Activated T-cell treated with anti-CD3 and anti-CD28 coated beads, Interleukin-2, amount 50 U/mL, for 48 hours (primary cell): ENCODE measurements around the gene PTPRG.

Source experiments
- DNase-seq, 2 experiments: peaks; one replicate each; pipeline ENCODE4 v3.0.0-alpha.2; 2020

The PTPRG gene

DNA sequence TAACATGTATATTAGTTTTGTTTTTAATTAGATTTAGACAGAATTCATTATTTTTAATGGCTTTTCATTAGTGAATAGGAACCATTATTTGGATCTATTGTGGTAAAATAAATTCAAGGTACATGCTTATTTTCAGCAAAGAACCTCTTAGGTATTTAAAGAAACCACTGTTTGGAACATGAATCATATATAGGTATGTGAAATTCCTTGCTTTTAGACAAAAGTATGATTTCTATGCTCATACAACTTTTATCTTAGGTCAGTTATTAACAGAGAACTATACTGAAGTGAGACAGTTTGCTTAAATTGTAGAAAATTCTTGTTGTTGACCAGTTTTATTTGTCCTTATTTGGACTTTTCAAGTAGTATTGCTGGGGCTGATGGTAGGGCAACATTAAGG, 422.1 kb downstream of the PTPRG start:
- DNase-seq, result no peak

DNA sequence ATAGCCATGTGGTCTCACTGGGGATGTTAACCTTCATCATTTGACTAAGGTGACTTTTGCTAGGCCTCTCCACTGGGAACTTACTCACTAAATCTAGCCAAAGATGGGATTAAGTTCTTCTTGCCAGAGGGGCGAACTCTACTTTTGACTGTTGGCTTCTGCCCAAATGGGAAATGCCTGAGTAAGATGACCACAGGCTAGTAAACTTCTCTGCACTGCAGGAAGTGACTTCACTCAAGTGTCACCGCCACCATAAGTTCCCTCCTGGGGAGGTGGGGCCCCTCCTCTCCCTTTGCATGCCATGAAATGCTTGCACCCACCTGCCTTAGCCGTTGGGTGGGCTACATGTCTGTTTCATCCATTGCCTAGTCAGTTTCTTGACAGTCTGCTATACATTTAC, 423.6 kb downstream of the PTPRG start:
- DNase-seq, result no peak

DNA sequence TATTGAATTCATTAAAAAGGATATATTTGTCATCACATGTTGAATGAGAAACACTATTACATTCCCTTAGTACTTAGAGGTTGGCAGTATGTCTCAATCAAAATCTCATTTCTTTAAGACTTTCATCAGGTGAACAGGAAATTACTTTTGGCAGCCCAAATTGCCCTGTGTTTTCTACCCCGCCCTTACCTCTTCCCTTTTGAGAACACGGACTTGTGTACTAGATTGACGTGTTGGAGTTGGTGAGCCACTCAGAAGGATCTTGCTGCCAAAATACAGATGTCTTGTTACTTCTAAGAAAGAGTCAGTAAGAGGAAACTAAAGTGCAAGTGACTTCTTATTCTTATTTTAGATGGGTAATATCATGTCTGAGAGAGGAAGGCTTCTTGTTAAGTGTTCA, 425.1 kb downstream of the PTPRG start:
- no peak for DNase-seq

DNA sequence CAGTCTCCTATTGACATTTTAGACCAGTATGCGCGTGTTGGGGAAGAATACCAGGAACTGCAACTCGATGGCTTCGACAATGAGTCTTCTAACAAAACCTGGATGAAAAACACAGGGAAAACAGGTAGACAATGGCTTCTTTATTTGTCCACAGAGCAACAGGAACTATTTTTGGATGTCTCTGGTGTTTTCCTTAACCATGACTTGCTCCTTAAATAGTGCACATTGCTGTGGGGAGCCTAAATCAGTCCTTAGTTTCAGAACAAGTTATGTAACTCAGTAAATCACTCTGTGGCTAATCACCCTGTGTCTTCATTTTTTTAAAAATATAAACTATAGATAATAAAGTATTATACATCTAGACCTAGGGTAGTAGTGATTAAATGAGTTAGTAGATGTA, 428.3 kb downstream of the PTPRG start:
- no peak for DNase-seq

DNA sequence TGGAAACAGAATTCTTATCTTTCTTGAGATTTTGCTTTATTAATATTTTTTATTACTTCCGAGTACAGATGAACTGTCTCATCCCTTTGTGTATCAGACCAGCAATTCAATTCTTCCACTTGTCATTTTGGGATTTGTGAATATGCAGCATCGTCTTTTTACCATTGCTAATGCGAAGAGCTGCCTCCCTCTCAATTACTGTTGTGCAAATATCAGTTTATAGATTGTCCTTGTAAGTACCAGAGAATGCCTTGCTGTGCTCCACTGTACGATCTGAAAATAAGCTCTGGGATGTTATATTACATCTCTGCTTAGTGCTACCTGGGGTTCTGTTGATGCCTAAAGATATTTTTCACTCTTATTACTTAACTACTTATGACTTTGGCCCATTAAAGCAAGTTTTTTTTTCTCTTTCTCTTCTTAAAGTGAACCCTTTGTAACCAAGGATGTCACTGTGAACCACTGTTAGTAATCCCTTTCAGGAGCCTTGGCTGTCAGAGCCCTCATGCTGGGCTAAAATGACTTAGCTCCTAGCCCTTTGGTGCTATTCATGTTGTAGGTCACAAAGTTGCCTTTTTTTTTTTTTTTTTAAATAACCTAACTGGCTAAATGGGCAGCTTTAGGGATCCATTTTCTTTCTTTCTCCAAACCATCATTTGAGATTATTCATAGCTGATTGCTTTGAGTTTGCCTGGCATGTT, 429.1 kb downstream of the PTPRG start:
- no peak for DNase-seq

DNA sequence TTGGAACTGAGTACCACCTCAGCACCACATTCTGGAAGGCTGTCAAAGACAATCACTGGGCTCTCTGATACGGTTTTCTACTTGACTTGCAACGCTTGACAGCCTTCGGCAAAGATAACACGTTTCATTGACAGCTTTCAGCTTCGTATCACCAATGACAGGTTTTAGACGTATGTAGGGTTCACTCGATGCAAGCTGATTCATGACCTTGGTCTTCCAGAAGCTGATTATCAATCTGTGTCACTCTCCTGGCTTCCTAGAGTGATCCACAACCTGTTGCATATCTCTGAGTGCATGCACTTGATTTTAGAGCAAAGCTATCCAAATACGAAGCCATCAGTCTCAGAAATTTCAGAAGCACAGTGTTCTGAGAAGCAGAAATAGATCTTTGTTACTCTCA, 430.3 kb downstream of the PTPRG start:
- DNase-seq, result no peak

DNA sequence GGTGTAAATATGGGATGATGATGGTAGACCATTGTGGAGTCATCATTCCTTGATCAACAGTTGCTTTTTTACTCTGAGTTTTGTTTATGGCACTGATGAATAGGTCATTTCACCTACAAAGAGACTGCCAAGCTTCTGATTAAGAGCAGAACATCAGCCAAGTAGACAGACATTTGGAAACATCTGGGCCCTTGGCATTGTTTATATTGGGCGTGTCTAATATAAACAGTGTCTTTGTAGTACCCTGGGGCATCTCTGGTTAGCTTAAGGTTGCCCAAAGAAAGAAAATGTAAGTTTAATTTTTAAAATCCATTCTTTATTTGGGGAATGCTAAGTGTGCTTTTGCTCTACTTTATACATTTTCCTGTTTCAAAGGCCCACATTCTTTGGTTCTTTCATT, 435.0 kb downstream of the PTPRG start:
- no peak for DNase-seq

DNA sequence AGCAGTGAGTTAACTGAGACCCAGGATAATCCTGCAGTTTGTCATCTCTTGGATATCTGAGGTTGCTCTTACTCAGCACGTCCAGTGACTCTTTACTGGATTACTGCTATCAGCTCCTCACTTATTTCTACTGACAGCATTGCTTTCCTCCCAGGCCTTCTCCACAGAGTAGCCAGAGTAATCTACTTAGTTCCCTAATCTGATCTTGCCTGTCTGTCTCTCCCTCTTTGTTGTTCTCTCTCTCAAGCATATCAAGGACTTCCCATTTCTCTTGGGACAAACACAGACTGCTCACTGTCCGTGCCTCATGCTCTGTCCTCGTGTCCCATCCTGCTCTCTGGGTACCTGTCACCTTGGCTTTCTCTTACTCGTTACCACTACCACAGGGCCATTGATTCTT, 435.7 kb downstream of the PTPRG start:
- DNase-seq, result no peak

DNA sequence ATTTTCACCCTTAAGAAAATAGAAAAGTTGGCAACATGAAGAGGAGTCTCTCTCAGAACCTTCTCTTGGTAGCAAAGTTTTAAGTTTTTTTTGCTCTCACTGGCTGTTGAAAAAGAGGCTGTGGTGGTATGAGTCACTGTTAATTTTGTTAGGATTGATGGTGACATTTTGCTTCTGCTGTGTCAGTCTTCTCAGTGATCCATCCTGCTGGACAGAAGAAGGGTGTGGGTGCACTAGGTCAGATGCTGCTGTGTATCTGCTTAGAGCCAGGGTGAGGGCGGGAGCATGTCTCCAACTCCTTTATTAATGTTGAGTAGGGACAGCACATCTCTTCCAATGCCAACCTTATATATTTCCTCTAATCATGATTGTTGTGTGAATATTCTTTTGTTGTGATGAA, 442.5 kb downstream of the PTPRG start:
- no peak for DNase-seq

DNA sequence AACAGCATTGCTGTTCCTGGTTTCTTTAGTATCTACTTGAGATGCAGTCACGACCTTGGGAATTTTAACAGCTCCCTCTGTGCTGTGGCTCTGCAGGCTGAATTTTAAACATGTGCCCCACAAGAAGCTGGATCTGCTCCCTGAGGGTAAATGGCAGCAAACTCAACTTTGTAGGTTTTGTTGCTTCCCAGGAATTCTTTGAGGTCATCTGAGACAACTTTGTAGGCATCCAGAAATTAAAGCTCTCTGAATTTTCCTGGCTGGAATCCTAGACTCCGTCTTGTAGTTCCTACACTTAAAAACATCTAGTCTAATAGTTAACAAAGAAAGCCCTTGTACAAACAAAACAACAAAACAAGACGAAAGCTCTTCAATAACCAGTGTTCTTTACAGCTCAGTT, 445.7 kb downstream of the PTPRG start:
- no peak for DNase-seq

DNA sequence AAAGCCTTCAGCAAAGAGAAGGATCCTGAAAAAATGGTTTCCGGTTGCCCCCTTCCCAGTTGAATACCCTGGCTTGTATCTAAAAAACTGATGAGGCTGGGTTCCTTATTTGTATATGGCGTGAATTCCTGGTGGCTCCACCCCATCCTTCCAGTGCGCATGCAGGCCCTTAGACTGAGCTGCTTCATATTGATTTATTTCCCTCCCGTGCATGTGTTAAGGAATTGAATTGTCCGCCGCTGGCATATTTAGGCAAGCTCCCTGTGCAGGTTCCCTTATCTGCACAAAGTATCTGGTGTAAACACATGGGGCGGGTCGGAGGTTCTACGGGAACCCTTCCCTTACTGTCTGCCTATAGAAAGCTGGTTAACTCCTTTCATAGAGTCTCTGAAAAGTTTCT, 449.6 kb downstream of the PTPRG start:
- DNase-seq, result no peak

DNA sequence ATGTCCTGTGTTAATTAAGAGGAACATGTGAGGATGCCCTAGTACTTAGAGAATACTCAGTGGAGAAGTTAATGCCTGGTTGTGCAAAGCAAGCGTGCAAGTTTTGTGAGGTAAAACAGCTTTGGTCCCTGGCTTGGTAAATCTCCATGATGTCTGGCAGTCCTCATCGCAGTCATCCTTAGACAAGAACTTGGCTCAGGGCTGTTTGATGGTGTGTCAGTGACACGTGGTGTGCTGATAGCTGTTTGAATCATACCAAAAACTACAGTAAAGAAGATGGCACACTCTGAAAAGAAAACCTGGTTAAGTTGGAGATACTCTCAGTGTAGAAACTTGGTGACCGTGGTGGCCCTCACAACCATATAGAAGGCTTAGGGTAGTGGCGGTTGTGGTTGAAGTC, 450.3 kb downstream of the PTPRG start:
- DNase-seq, result no peak

DNA sequence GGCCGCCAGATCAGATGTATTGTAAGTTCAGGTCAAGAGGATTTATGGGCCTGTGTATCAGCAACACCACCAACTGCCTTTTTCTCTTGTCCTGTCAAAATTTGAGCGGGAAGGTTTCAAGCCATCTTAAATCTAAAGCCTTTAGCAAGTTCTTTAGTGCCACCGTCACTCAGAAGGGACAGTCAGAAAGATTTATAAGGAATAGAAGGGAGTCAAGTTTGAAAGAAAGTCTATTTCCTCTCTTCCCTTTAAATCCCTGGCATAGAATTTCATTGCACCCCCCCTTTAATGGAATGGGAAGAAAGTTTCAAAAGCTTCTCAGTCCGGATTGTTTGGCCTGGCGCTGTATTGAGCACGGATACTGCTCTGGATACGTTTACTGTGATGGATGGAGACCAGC, 452.6 kb downstream of the PTPRG start:
- DNase-seq, result no peak

DNA sequence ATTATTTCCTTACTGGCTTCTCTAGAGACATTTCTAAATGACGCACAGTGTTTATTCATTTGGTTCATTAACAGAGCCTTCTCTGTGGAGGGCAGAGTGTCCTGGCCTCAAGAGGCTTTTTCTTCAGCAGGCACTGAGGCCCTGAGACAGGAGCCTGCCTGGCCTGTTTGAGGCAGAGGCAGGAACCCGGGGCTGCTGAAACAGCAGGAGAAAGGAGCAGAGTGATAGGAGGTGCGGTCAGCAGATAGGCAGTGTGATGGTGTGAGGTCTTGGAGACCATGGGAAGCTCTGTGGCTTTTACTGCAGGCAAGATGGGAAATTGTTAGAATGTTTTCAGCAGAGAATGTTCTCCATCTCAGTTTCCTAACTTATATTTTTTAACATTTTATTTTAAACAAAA, 453.7 kb downstream of the PTPRG start:
- DNase-seq, result no peak

DNA sequence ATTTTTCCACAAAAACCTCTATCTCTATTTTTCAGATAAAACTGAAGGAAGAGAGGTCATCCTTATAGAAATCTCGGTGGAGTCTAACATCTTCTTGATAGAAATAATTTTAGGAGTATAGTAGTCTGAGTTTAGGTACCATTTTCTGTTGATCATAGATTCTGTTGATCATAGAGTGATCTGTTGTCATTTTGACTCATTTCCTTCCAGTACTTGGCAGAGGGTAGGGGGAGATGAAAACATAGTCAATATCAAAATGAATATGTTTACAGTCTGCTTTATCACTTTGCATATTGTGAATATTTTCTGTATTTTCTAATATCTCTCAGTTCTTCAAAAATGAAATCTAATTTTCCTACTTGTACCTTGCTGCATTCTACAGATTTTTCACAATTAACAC, 458.5 kb downstream of the PTPRG start:
- DNase-seq, result no peak

DNA sequence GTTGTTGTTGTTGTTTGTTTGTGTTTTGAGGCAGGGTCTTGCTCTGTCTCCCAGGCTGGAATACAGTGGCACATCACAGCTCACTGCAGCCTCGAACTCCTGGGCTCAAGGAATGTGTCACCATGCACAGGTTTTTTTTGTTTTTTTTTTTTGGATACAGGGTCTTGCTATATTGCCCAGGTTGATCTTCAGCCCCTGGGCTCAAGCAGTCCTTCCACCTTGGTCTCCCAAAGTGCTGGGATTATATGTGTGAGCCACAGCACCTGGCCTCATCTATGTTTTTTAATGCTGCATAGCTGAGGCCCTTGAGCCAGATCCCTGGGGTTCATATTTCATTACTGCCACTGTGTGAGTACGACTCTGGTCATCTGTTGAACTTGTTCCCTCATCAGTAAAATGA, 459.3 kb downstream of the PTPRG start:
- no peak for DNase-seq

DNA sequence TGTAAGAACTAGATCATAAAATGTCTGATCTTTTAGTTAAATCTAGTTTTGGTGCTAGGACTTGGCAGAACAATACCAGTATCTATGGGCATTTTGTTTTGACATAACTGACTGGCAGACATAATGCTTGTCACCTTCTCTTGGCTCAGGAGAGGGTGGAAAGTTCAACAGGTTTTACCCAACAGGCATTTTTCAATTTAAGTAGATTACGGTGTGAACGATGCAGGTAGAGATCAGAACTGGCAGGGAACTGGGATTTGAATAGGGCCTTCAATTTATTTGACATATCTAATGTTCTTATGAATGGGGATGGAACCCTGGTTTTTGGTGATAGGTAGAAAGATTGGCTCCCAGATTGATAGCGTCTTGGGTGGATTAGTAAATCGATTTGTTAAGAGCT, 460.9 kb downstream of the PTPRG start:
- DNase-seq, result no peak

DNA sequence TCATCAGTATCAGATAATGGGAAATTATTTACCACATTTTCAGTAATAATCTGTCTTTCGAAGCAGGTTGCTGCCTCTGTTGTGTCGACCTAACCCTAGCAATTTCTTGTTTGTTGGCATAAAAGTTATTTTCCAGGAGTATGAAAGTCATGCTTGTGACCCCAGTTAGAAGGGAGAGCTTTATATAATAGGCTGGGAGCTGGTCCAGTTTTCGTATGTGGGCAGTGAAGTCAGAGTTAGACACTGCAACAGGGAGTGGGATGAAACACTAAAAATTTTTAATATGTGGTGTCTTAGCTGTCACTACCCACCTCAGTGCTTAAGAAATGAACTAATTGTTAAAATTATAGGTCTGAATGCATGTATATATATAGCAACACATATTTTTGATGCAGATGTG, 463.5 kb downstream of the PTPRG start:
- no peak for DNase-seq

DNA sequence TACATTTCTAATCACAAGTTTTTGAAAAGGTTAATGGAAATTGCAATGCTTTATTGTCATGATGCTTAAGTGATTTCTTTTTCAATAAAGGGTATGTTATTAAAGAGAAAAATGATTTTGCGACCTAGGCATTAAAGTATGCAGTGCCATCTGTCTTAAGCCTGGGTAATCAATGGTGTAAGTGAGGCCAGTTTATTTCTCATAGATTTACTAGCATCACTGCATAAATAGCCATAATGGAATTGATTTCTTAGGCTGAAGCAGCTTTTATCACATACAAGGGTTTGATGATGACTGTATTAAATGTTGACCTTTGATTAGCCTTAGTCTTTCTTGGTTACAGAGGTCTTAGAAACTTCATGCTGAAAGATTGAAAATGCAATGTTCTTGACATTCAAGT, 464.5 kb downstream of the PTPRG start:
- no peak for DNase-seq

DNA sequence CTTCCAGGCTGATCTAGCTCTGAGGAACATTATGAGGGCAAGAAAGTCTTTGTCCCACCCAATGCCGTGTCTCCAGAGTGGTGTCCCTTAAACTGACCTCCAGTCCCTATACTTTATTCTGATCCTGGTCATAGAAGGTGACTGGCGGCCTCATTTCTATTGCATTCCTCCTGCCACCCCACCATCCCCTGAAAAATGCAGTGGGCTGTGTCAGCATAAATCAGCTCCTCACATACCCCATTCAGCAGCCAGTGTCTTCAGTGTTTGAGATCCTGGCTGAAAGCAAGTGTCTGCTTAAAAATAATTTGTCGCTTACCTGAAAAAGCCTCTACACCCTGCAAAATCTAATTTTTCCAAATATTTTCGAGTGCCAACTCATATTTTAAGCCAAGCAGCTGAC, 465.9 kb downstream of the PTPRG start:
- no peak for DNase-seq

DNA sequence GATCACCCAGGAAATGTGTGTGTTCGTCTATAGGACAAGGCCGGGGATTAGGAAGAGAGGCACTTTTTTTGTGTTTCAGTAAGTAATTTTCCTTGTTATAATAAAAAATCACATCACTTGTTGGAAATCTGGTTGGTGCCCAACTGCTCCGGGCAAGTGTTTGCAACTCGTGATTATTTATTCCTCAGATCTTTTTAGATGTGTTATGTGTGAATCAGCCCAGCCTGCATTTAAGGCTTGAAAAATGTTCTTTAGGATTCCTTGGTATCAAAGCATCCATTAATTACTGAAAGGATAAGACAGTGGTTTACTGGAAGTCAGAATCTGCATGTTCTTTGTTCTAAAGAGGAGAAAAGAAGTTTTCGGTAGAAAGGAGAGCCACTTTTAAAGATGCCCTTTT, 466.4 kb downstream of the PTPRG start:
- DNase-seq, result no peak

DNA sequence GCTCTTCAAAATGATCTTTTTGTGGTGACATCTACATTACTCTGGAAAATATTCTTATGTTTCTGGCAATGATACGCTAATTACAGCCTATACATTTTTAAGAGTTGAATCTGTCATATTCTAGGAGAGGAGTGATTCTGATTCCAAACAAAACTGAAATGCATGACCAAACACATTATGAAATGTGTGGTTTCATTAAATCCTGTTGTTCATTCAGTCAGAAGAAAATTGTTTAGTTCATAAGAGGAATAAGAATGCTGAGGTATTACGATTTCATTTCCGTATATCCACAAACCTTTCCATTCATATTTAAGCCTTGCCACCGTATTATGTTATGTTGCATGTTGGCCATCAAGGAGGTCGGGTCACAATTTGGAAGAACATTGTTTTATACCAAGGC, 466.9 kb downstream of the PTPRG start:
- DNase-seq, result no peak

DNA sequence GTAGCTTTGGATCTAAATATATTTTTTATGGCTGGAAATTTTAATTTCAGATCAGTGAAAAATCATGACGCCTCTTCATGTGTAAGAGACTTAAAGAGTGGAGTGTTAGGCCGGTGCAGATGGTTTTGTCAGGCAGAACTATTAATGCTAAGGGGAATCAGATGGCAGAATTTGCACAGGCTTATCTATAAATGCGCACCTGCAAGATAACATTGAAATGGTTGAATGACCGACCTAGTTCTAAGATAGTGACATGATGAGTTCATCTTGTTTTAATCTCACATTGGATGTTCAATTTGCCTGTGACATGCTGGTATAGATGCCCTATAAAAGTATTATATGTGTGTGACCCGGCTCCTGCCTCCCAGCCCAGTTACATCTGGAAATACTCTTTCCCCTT, 471.4 kb downstream of the PTPRG start:
- no peak for DNase-seq

DNA sequence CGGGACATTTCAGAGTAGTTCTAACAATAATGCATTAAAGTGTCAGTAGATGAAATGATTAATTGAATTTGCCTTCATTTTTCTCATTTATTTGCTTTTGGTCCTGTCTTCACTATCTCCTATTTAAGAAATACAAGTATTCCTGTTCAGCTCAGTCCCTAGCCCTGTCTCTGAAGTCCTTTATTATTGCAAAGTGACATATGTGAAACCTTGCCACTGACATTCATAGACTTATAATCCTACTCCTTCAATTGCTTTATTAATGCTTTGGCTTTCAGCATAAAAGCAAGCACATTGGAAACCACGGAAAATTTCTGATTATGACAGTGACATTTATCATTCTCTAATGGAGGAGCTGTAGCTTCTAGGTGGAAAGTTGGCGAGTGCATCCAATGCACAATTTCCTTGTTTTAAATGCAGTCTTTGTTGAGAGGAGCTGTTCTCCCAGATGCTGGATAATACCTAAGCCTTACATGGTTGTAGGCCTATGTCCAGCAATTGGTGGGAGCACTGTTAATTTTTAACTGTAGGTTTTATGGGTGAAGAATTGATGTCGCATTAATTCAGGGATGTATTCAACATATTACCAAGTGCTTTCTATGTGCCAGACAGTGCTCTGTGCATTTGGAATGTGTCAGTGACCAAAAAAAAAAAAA, 474.2 kb downstream of the PTPRG start:
- no peak for DNase-seq

DNA sequence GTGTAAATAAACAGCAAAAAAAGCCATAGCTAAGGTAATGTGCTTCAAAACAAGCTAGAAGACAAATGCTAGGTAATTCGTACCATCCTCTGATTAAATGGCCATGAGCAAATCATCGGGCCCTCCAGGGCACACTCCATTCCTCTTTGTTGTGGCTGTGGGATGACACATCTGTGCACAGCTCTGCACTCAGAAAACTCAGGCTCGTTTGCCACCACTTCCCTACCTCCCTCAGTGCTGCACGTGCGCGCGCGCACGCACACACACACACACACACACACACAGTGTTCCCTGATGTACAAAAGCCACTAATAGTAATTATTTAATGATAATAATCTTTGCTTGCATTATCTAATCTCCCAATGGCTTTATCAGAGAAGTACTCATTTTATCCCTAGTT, 475.4 kb downstream of the PTPRG start:
- DNase-seq, result no peak
